NCI-H2196 treated with DMSO at 0.1 percent for 48 hours (cell line): ENCODE measurements around the gene TMEM178A.

Experiments used
- DNase-seq: peaks from one replicate; lab custom pipeline; 2025; ENCODE audit not compliant: unreplicated experiment; lab: John Stamatoyannopoulos, UW

TMEM178A gene

GRCh38 chr2:39673018-39673417 lies 7.3 kb downstream of the TMEM178A start:
- DNase-seq = no peak

- DNase-seq = no peak
These were observed 10.6 kb downstream of the TMEM178A start for GRCh38 chr2:39676342-39676741.

- DNase-seq = no peak
These were observed 12.5 kb downstream of the TMEM178A start for GRCh38 chr2:39678170-39678569.

- DNase-seq = no peak
These were observed 14.1 kb downstream of the TMEM178A start for GRCh38 chr2:39679805-39680204.

- DNase-seq = no peak
These were observed 16.5 kb downstream of the TMEM178A start for GRCh38 chr2:39682066-39682692.

GRCh38 chr2:39683022-39683699 lies 17.4 kb downstream of the TMEM178A start:
- no peak for DNase-seq

GRCh38 chr2:39684464-39684863 lies 18.7 kb downstream of the TMEM178A start:
- DNase-seq = no peak

- DNase-seq = no peak
These were observed 19.4 kb downstream of the TMEM178A start for GRCh38 chr2:39685126-39685525.

GRCh38 chr2:39686456-39686855 lies 20.7 kb downstream of the TMEM178A start:
- no peak for DNase-seq

GRCh38 chr2:39688181-39688580 lies 22.5 kb downstream of the TMEM178A start:
- no peak for DNase-seq

GRCh38 chr2:39689272-39689841 lies 23.6 kb downstream of the TMEM178A start:
- DNase-seq = no peak

- DNase-seq = no peak
These were observed 24.2 kb downstream of the TMEM178A start for GRCh38 chr2:39689876-39690275.

GRCh38 chr2:39693245-39693644 lies 27.5 kb downstream of the TMEM178A start:
- DNase-seq = no peak

GRCh38 chr2:39696101-39696553 lies 30.4 kb downstream of the TMEM178A start:
- DNase-seq = peak; percentile 49

GRCh38 chr2:39696838-39697237 lies 31.1 kb downstream of the TMEM178A start:
- peak; percentile 6 for DNase-seq

- DNase-seq = no peak
These were observed 31.7 kb downstream of the TMEM178A start for GRCh38 chr2:39697454-39697853.

- DNase-seq = no peak
These were observed 35.4 kb downstream of the TMEM178A start for GRCh38 chr2:39701137-39701536.

GRCh38 chr2:39703181-39703872 lies 37.6 kb downstream of the TMEM178A start:
- no peak for DNase-seq

GRCh38 chr2:39704540-39704939 lies 38.8 kb downstream of the TMEM178A start:
- DNase-seq = no peak

GRCh38 chr2:39705638-39706037 lies 39.9 kb downstream of the TMEM178A start:
- no peak for DNase-seq

- no peak for DNase-seq
These were observed 40.6 kb downstream of the TMEM178A start for GRCh38 chr2:39706312-39706711.

- DNase-seq = no peak
These were observed 41.2 kb downstream of the TMEM178A start for GRCh38 chr2:39706945-39707344.
